ENCODE results near the gene SDR9C7. TPM values are rescaled to one million over a fixed set of nuclear protein-coding genes. Genes with fewer than 3 reads are reported as not detected.

The SDR9C7 gene
- total RNA-seq, 1 donor from 2014 or later = not detected

- DNase-seq (ENCODE audit: low read depth) = no peak
- Histone ChIP-seq H3K79me2 (ENCODE audit: insufficient read depth, low read length) (no peaks in the 10 kb centered on the region), H3K9me3 (ENCODE audit: insufficient read depth, low read depth, low read length) (no peaks in the 10 kb centered on the region), H3K27me3 (ENCODE audit: insufficient read depth, low read length) (peaks cover 4% of the 10 kb centered on the region), H4K20me1 (ENCODE audit: insufficient read depth, low read length) (no peaks in the 10 kb centered on the region), H3K4me3 (ENCODE audit: insufficient read depth, low read depth, low read length) (no peak overlapping the region), H3K36me3 (ENCODE audit: insufficient read depth, low read length) (no peaks in the 10 kb centered on the region), H3K4me2 (ENCODE audit: low read length) (no peak overlapping the region), H3K9ac (ENCODE audit: low read length) (no peak overlapping the region), H2AFZ (ENCODE audit: low read depth, low read length) (no peak overlapping the region), H3K27ac (ENCODE audit: low read depth, low read length) (no peak overlapping the region), H3K4me1 (ENCODE audit: insufficient read depth, low read length) (no peaks in the 10 kb centered on the region)
- Mint-ChIP-seq H3K9me3 (ENCODE audit: unreplicated experiment) (peaks cover 8% of the 10 kb centered on the region), H3K4me1 (ENCODE audit: low read depth, unreplicated experiment) (no peaks in the 10 kb centered on the region), H3K27ac (ENCODE audit: unreplicated experiment) (no peak overlapping the region), H3K36me3 (ENCODE audit: low read depth, unreplicated experiment) (peaks cover 3% of the 10 kb centered on the region), H3K27me3 (ENCODE audit: low read depth, unreplicated experiment) (peaks cover 29% of the 10 kb centered on the region), H3K4me3 (ENCODE audit: unreplicated experiment) (no peak overlapping the region)
- FAIRE-seq = no peak
- TF ChIP-seq, protein P1, sequence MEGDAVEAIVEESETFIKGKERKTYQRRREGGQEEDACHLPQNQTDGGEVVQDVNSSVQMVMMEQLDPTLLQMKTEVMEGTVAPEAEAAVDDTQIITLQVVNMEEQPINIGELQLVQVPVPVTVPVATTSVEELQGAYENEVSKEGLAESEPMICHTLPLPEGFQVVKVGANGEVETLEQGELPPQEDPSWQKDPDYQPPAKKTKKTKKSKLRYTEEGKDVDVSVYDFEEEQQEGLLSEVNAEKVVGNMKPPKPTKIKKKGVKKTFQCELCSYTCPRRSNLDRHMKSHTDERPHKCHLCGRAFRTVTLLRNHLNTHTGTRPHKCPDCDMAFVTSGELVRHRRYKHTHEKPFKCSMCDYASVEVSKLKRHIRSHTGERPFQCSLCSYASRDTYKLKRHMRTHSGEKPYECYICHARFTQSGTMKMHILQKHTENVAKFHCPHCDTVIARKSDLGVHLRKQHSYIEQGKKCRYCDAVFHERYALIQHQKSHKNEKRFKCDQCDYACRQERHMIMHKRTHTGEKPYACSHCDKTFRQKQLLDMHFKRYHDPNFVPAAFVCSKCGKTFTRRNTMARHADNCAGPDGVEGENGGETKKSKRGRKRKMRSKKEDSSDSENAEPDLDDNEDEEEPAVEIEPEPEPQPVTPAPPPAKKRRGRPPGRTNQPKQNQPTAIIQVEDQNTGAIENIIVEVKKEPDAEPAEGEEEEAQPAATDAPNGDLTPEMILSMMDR (IDR thresholded peaks at IDR 0.05; ENCODE audit: insufficient read depth, low read depth, low read length) = no peak
- TF ChIP-seq EZH2 (IDR thresholded peaks at IDR 0.05; ENCODE audit: insufficient read depth, low read length) = no peak
Measured at GRCh38 chr12:56932146-56932545, 2.1 kb downstream of the SDR9C7 start.

- Histone ChIP-seq H3K9ac (ENCODE audit: low read length) (no peak overlapping the region), H3K4me2 (ENCODE audit: low read length) (no peak overlapping the region), H3K4me1 (ENCODE audit: insufficient read depth, low read length) (no peaks in the 10 kb centered on the region), H3K36me3 (ENCODE audit: insufficient read depth, low read length) (no peaks in the 10 kb centered on the region), H3K27me3 (ENCODE audit: insufficient read depth, low read length) (peaks cover 6% of the 10 kb centered on the region), H3K4me3 (ENCODE audit: insufficient read depth, low read depth, low read length) (no peak overlapping the region), H4K20me1 (ENCODE audit: insufficient read depth, low read length) (no peaks in the 10 kb centered on the region), H3K27ac (ENCODE audit: low read depth, low read length) (no peak overlapping the region), H3K9me3 (ENCODE audit: insufficient read depth, low read depth, low read length) (no peaks in the 10 kb centered on the region), H2AFZ (ENCODE audit: low read depth, low read length) (no peak overlapping the region), H3K79me2 (ENCODE audit: insufficient read depth, low read length) (no peaks in the 10 kb centered on the region)
- Mint-ChIP-seq H3K9me3 (ENCODE audit: unreplicated experiment) (peaks cover 8% of the 10 kb centered on the region), H3K27ac (ENCODE audit: unreplicated experiment) (no peak overlapping the region), H3K4me1 (ENCODE audit: low read depth, unreplicated experiment) (no peaks in the 10 kb centered on the region), H3K4me3 (ENCODE audit: unreplicated experiment) (no peak overlapping the region), H3K27me3 (ENCODE audit: low read depth, unreplicated experiment) (peaks cover 29% of the 10 kb centered on the region), H3K36me3 (ENCODE audit: low read depth, unreplicated experiment) (no peaks in the 10 kb centered on the region)
- TF ChIP-seq, protein P1 (IDR thresholded peaks at IDR 0.05; ENCODE audit: insufficient read depth, low read depth, low read length) = no peak
- no peak for TF ChIP-seq EZH2 (IDR thresholded peaks at IDR 0.05; ENCODE audit: insufficient read depth, low read length)
- no peak for FAIRE-seq
- peak; percentile 33 for DNase-seq (ENCODE audit: low read depth)
Measured at GRCh38 chr12:56931474-56931978, 2.7 kb downstream of the SDR9C7 start.

- Mint-ChIP-seq H3K36me3 (ENCODE audit: low read depth, unreplicated experiment) (no peaks in the 10 kb centered on the region), H3K4me3 (ENCODE audit: unreplicated experiment) (no peak overlapping the region), H3K27ac (ENCODE audit: unreplicated experiment) (no peak overlapping the region), H3K27me3 (ENCODE audit: low read depth, unreplicated experiment) (peaks cover 37% of the 10 kb centered on the region), H3K9me3 (ENCODE audit: unreplicated experiment) (peaks cover 11% of the 10 kb centered on the region), H3K4me1 (ENCODE audit: low read depth, unreplicated experiment) (no peaks in the 10 kb centered on the region)
- Histone ChIP-seq H2AFZ (ENCODE audit: low read depth, low read length) (no peak overlapping the region), H3K9ac (ENCODE audit: low read length) (no peak overlapping the region), H3K27ac (ENCODE audit: low read depth, low read length) (no peak overlapping the region), H3K36me3 (ENCODE audit: insufficient read depth, low read length) (no peaks in the 10 kb centered on the region), H4K20me1 (ENCODE audit: insufficient read depth, low read length) (no peaks in the 10 kb centered on the region), H3K9me3 (ENCODE audit: insufficient read depth, low read depth, low read length) (no peaks in the 10 kb centered on the region), H3K4me2 (ENCODE audit: low read length) (no peak overlapping the region), H3K79me2 (ENCODE audit: insufficient read depth, low read length) (no peaks in the 10 kb centered on the region), H3K4me3 (ENCODE audit: insufficient read depth, low read depth, low read length) (no peak overlapping the region), H3K27me3 (ENCODE audit: insufficient read depth, low read length) (peaks cover 8% of the 10 kb centered on the region), H3K4me1 (ENCODE audit: insufficient read depth, low read length) (no peaks in the 10 kb centered on the region)
- TF ChIP-seq EZH2 (IDR thresholded peaks at IDR 0.05; ENCODE audit: insufficient read depth, low read length) = no peak
- TF ChIP-seq, protein P1 (IDR thresholded peaks at IDR 0.05; ENCODE audit: insufficient read depth, low read depth, low read length) = no peak
- DNase-seq (ENCODE audit: low read depth) = no peak
- no peak for FAIRE-seq
Measured at GRCh38 chr12:56930241-56930640, 4.0 kb downstream of the SDR9C7 start.

All from astrocyte (in vitro differentiated cells and primary cell).